Kidney epithelial cell (primary cell): ENCODE measurements around the gene TLK2. TPM values are rescaled to one million over a fixed set of nuclear protein-coding genes. Genes with fewer than 3 reads are reported as not detected.

ENCODE experiments used
- DNase-seq: peaks from one replicate; pipeline ENCODE4 v3.0.0-alpha.2; 2010; ENCODE audit warnings: low read depth
- H3K27me3 ChIP-seq: 2 replicates; pipeline ENCODE4 v1.6.0; 2011; ENCODE audit warnings: low read length; ENCODE audit not compliant: control insufficient read depth, insufficient read depth
- H3K36me3 ChIP-seq: 2 replicates; pipeline ENCODE4 v1.5.1; 2011; ENCODE audit warnings: low read length; ENCODE audit not compliant: control insufficient read depth, insufficient read depth
- H3K4me3 ChIP-seq: 2 replicates; pipeline ENCODE4 v1.5.1; 2011; ENCODE audit warnings: low read depth, mild to moderate bottlenecking, control low read depth, low read length
- CTCF ChIP-seq: IDR thresholded peaks from 2 replicates; pipeline ENCODE4 v1.5.1; 2011; ENCODE audit warnings: mild to moderate bottlenecking, moderate library complexity, low read length, control low read depth, inconsistent platforms; ENCODE audit not compliant: insufficient read depth, poor library complexity, severe bottlenecking
- total RNA-seq: library from RNA; depleted of rRNA; stranded (reverse); fragments of >200 nt; gene quantifications from 2 replicates; pipeline ENCODE4 v1.2.3, GENCODE V29; 2015

Gene TLK2
- total RNA-seq, 1 donor from 2014 or later, result 32.9 TPM

- DNase-seq, result no peak
- TF ChIP-seq CTCF, result no peak
- peaks cover 2% of the 10 kb centered on the region for H3K36me3 ChIP-seq
Observed at GRCh38 chr17:62572488-62572887, 93.9 kb downstream of the TLK2 start.

GRCh38 chr17:62572888-62573401 is 94.3 kb downstream of the TLK2 start:
- no peak for TF ChIP-seq CTCF
- Histone ChIP-seq H3K36me3 (peaks cover 2% of the 10 kb centered on the region), H3K27me3 (no peaks in the 10 kb centered on the region), H3K4me3 (no peak overlapping the region)
- DNase-seq, result no peak

More at GRCh38 chr17:62572488-62572887, 93.9 kb downstream of the TLK2 start:
- no peak overlapping the region for H3K4me3 ChIP-seq
- no peaks in the 10 kb centered on the region for H3K27me3 ChIP-seq

GRCh38 chr17:62573480-62574117 is 95.0 kb downstream of the TLK2 start:
- Histone ChIP-seq H3K4me3 (no peak overlapping the region), H3K36me3 (peaks cover 2% of the 10 kb centered on the region), H3K27me3 (no peaks in the 10 kb centered on the region)
- TF ChIP-seq CTCF, result no peak
- DNase-seq, result no peak

- Histone ChIP-seq H3K36me3 (no peaks in the 10 kb centered on the region), H3K27me3 (no peaks in the 10 kb centered on the region), H3K4me3 (no peak overlapping the region)
- no peak for TF ChIP-seq CTCF
- no peak for DNase-seq
Observed at GRCh38 chr17:62576382-62576781, 97.8 kb downstream of the TLK2 start.

- DNase-seq, result no peak
- H3K36me3 ChIP-seq, result no peaks in the 10 kb centered on the region
- no peaks in the 10 kb centered on the region for H3K27me3 ChIP-seq
- no peak for TF ChIP-seq CTCF
- H3K4me3 ChIP-seq, result no peak overlapping the region
Observed at GRCh38 chr17:62578757-62579487, 100.3 kb downstream of the TLK2 start.
